Hematopoietic multipotent progenitor cell treated with erythropoietin and hydrocortisone succinate and interleukin-3 and kit ligand, for 8 days (in vitro differentiated cells): ENCODE results near the gene NAGS.
A peak's percentile ranks its signal among the peaks of the same experiment; 100 is the strongest.
"Not testable (repeated sequence)": the region's sequence is repeated elsewhere in the genome, so short reads cannot be mapped to it uniquely, and the experiment has no call there.

Experiments
- DNase-seq: peaks from one replicate; pipeline ENCODE4 v3.0.0-alpha.2; 2015

Gene NAGS

DNA sequence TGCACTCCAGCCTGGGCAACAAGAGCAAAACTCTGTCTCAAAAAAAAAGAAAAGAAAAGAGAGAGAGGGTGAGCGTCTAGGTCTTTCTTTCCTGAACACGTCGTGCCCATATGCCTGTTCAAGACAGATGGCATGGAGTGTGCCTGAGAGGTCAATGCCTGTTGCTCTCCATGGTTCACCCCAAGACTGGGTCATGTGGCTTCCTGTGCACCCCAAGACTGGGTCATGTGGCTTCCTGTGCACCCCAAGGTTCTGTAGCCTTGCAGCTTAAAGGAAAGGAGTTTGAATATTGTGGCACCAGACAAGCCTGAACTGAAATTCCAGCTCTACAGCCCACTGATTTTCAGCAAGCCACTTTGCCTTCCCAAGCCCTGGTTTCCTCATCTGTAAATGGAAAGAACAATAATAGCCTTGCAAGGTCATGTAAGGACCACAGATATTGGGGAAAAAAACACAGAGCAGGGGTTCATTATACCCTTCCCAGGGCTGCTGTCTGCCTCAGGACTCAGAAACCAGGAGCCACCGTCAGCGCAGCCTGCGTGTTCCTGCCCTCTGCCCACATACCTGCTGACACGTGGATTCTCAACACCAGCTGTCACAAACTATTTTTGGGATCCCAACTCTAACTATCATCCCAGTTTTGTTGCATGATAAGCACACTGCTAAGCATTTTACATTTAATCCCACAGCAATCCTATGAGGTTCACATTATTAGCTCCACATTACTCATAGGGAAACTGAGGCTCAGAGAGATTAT lies 18.0 kb upstream of the NAGS start:
- no peak for DNase-seq

- no peak for DNase-seq
Measured at GRCh38 chr17:43987131-43988021, 17.0 kb upstream of the NAGS start.

DNA sequence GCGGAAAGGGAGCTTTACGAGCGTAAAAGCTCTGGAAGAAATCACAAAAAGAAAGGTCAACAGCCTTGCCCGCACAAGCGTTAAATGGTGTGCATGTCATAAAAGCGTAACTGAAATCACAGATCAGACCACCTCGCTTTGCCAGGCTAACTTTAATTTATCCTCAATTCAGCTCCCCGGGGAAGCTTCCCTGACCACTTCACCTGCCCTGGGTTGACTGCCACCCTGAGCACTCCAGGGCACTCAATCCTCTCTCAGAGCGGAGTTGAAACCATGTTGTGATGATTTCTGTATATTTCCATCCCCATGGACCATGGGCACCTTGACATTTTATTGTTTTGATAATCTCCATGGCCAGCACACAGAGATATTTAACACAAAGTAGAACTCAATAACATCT lies 16.1 kb upstream of the NAGS start:
- no peak for DNase-seq

DNA sequence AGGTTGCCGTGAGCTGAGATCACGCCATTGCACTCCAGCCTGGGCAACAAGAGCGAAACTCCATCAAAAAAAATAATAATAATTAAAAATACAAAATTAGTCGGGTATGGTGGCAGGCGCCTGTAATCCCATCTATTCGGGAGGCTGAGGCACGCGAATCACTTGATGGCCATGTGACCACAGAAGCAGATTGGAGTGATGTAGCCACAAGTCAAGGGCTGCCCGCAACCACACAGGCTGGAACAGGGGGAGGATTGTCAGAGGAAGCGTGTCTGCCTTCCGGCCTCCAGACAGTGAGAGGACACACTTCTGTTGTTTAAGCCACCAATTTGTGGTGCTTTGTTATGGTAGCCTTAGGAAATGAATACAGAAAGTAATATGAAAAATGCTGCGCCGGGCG lies 11.8 kb upstream of the NAGS start:
- DNase-seq: no peak

DNA sequence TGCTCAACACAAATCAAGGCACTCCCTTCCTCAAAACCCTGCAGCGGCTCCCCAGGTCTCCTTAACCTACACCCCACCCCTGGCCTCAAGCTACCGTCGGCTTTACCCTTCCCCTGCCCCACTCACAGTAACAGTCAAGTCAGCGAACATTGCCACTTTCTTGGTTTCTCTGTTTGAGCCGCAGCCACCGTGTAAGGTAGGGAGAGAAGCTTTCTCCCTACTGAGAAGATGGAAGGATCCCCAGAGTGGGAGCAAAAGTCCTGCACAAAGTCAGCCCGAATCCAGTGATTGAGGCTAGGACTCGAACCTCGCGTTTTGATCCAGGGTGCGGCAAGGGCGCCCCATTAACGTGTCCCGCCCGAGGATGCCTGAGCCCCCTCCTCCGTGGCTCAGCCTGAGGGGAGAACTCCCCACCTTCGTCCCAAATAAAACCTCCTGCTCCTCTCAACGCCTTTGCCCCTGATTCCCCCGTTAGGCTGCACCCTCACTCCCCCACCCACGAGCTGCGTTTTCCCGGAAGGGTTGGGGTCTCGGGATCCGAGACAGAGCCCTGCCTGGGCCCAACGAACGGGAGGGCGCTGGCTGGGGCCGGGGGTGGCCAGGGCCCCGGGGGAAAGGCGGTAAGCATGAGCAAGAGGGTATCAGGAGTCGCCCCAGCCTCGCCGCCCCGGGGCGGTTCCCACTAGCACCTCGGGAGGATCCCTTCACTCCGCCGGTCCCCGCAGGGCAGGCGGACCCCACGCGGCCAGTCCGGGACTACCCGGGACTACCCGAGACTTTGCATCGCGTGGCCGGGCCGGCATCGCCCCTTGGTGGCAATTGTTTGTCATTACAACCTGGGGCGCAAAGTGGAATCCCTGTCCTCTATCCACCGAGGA lies 9.9 kb upstream of the NAGS start:
- DNase-seq: peak; percentile 56

DNA sequence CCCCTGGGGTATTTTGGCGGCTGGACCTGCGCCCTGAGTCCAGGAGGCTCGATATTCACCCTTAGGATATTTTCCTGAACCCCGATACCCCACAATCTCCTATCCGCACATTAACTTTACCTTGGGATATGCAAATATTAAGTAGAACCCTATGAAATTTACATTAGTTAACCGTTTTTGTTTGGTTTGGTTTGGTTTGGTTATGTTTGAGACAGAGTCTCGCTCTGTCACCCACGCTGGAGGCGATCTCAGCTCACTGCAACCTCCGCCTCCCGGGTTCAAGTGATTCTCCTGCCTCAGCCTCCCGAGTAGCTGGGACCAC lies 9.3 kb upstream of the NAGS start:
- DNase-seq: no peak

- not testable (repeated sequence) for DNase-seq
Measured at GRCh38 chr17:43997180-43997579, 7.2 kb upstream of the NAGS start.

DNA sequence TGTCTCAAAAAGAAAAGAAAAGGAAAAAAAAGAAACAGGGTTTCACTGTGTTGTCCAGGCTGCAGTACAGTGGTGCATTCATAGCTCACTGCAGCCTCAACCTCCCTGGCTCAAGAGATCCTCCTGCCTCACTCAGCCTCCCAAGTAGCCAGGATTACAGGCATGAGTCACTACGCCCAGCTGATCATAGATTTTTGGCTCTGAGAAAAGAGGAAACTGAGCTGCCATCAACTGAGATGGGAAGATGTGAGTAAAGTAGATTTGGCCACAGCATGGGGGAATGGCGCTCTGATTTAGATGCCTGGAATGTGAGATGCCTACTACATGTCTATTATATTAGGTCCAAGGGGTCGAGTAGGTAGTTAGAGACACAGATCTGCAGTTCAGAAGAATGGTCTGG lies 5.9 kb upstream of the NAGS start:
- DNase-seq: no peak

DNA sequence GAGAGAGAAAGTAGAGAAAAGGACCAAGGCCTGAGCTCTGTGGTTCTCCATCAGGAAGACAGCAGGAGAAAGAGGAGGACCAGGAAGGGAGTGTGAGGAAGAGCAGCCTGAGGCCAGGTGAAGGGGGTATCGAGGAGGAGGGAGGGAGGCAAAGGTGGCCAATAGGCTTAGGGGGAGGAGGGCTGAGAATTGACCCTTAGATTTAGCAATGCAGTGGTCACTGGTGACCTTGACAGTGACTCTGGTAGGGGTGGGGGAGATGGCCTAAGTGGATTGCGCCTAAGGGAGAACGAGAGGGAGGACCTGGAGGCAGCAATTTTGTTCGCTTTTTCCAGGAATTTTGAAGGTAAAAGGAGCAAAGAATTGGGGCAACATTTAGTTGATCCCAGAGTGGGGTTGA lies 5.4 kb upstream of the NAGS start:
- DNase-seq: no peak

- DNase-seq: peak; percentile 98
Measured at GRCh38 chr17:44000141-44000860, 4.1 kb upstream of the NAGS start.

DNA sequence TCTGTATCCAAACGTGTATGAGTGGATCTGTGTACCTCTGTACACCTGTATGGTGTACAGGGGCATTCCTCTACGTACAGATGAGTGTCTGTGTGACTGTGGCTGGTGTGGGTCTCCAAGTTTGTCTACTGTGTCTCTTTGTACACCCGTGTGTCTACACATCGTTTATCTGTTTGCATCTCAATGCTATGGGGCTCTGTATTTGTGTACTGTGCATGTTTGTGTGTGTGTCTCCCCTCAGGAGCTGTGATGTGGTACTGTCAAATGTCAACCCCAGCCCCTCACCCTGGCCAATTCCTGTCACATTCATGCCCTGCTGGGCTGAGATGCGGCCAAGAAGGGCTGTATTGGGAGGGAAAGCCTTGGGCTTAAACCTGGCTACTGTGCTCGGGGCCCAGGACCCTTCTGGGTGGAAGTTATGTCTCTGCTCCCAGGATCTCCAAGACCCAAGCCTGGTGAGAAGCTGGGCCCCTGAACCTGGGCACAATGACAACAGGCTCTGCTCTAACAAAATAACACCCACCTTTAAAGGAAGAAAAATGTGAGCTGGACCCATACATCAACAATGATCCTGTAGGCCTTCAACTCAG lies 3.5 kb upstream of the NAGS start:
- DNase-seq: no peak

DNA sequence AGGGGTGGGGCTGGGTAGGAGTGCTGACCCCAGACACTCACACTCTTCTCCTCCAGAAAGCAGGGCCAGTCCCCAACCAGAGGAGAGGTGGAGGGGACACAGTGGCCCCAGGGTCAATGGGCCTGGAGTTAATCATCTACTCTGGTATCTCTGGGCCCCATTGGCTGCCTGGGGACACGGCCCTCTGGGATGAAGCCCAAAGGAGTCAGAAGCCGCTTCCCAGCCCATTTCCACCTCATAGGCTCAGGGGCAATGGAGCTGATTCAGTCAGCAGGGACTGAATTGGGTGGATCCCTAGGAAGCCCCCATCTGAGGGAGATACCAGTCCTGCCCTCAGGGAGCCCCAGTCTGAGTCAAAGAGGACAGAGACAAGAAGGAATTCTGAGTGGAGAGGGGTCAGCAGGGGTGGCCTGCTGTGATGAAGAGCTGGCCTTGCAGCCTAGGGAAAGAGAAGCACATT lies 2.9 kb upstream of the NAGS start:
- no peak for DNase-seq

DNA sequence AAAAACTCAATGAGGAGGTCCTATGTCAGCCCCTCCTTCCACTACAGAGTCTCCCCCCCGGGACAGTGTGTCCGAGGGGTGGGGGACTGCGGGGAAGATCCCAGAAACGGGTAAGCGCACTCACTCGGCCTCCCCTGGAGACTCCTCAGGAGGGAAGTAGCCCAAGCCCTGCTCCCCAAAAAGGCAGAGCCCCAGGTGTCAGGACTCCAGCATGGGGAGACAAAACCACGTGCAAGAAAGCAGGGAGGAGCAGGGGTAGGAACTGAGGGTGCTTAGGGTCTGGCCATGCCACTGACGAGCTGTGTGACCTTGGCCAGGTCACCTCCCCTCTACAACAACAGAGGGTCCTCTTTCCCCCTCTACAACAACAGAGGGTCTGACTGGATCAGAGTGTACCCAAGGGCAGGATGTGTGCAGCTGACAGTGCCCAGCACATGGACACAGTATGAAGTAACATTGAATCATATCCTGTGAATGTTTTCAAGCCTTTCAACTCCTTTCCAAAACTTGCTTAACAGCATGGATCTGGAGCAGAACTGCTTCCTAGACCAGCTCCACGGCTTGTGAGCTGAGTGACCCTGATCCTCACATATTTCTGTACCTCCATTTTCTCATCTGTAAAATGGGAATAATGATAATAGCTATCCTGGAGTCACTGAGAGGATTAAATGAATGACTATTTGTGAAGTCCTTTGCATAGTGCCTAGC lies 2.1 kb upstream of the NAGS start:
- DNase-seq: no peak

- DNase-seq: no peak
Measured at GRCh38 chr17:44004761-44005526, 522 bp downstream of the NAGS start.

GRCh38 chr17:44005527-44006271 lies 1.3 kb downstream of the NAGS start:
- DNase-seq: peak; percentile 13

DNA sequence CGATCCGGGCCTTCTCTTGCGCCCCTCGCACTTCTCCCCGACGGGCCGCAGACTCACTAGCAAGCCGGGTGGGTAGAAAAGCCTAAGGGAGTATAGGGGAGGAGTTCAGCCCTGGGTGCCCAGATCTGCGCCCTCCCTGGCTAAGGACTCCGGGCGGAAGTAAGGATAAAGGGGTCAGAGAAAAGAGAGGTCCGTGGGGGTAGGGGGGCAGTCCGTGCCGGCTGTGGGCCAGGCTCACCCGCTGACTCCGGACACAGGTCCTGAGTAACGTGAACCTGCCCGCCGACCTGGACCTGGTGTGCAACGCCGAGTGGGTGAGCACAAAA lies 1.8 kb downstream of the NAGS start:
- DNase-seq: no peak

- DNase-seq: peak; percentile 96
Measured at GRCh38 chr17:44006598-44007345, 2.4 kb downstream of the NAGS start.

- DNase-seq: no peak
Measured at GRCh38 chr17:44007346-44008204, 3.2 kb downstream of the NAGS start.
